H1 (cell line): Measurements from ENCODE around the gene LRRC2. TPM values are rescaled to one million over a fixed set of nuclear protein-coding genes. Genes with fewer than 3 reads are reported as not detected.

Experiments
- BCL11A ChIP-seq, 2 experiments: IDR thresholded peaks; one replicate each; pipeline ENCODE4 v1.6.1; 2011; ENCODE audit warnings: low read depth in 2 of 2, low read length in 2 of 2, mild to moderate bottlenecking in 2 of 2
- BRCA1 ChIP-seq: IDR thresholded peaks from 2 replicates; pipeline ENCODE4 v1.6.1; 2012; ENCODE audit warnings: low read depth, low read length, improper control_type of control experiment
- EGR1 ChIP-seq: IDR thresholded peaks from 2 replicates; pipeline ENCODE4 v1.6.1; 2011; ENCODE audit warnings: low read depth, low read length, borderline replicate concordance
- EP300 ChIP-seq, 2 experiments: IDR thresholded peaks; 1 replicate in 1 of 2; 2 replicates in 1 of 2; pipeline ENCODE4 v1.6.1; 2011 to 2012; ENCODE audit warnings: low read depth in 2 of 2, low read length in 2 of 2, mild to moderate bottlenecking in 2 of 2, borderline replicate concordance in 1 of 2, inconsistent platforms in 1 of 2, moderate library complexity in 1 of 2
- HDAC2 ChIP-seq, 2 experiments: fragments of 300-600 bp in 1 of 2; sonication (generic) in 1 of 2; IDR thresholded peaks; 2 replicates each; pipeline ENCODE4 v1.6.1; 2011 to 2012; ENCODE audit warnings: low read depth in 2 of 2, low read length in 2 of 2, mild to moderate bottlenecking in 2 of 2, moderate library complexity in 2 of 2, borderline replicate concordance in 1 of 2, inconsistent platforms in 1 of 2
- PHF8 ChIP-seq: fragments of 200-600 bp; sonication (generic); conservative IDR thresholded peaks from 2 replicates; pipeline ENCODE4 v1.7.1; 2012; ENCODE audit warnings: low read depth, mild to moderate bottlenecking, inconsistent platforms, low read length, moderate library complexity
- RAD21 ChIP-seq, 2 experiments: IDR thresholded peaks in 1 of 2; conservative IDR thresholded peaks in 1 of 2; 2 replicates each; pipeline ENCODE4 v1.6.1; 2011; ENCODE audit warnings: low read depth in 2 of 2, low read length in 2 of 2, improper control_type of control experiment in 1 of 2, inconsistent platforms in 1 of 2, mild to moderate bottlenecking in 1 of 2, moderate library complexity in 1 of 2
- RNF2 ChIP-seq: fragments of 200-900, 300-1000 bp; sonication (generic); IDR thresholded peaks from 2 replicates; pipeline ENCODE4 v1.7.1; 2016; ENCODE audit warnings: borderline replicate concordance, low read depth, mild to moderate bottlenecking, antibody characterized with exemption, low read length; ENCODE audit not compliant: poor library complexity, severe bottlenecking; ENCODE audit errors: missing control alignments
- RXRA ChIP-seq: IDR thresholded peaks from 2 replicates; pipeline ENCODE4 v1.6.1; 2011; ENCODE audit warnings: low read depth, mild to moderate bottlenecking, low read length, moderate library complexity; ENCODE audit not compliant: insufficient read depth
- SIRT6 ChIP-seq: IDR thresholded peaks from one replicate; pipeline ENCODE4 v1.7.1; 2012; ENCODE audit warnings: low read length, inconsistent platforms
- SUZ12 ChIP-seq: fragments of 200-600 bp; sonication (generic); IDR thresholded peaks from 2 replicates; pipeline ENCODE4 v1.6.1; 2012; ENCODE audit warnings: mild to moderate bottlenecking, inconsistent platforms, low read length, moderate library complexity, mixed read lengths
- TEAD4 ChIP-seq: IDR thresholded peaks from 2 replicates; pipeline ENCODE4 v1.6.1; 2012; ENCODE audit warnings: low read depth, low read length, inconsistent platforms, mixed read lengths
- polyA plus RNA-seq, 7 experiments: library from polyadenylated mRNA; depleted of rRNA in 3 of 7; stranded (reverse) in 5 of 7; unstranded in 2 of 7; fragments of >200 nt in 5 of 7; fragments of 200-250 nt in 2 of 7; gene quantifications; 1 replicate in 5 of 7; 2 replicates in 1 of 7; 4 replicates in 1 of 7; pipeline versions ENCODE4 v1.2.1 to v1.2.3, GENCODE V29; 2011 to 2013; ENCODE audit warnings: missing spikeins in 2 of 7, mixed read lengths in 2 of 7
- total RNA-seq: library from RNA; stranded (reverse); fragmentation: NEBNext Ultra II Directional; extraction: Animal tissue kit (Norgen Biotek cat#: 25700); gene quantifications from 2 replicates; pipeline ENCODE4 v1.2.1, GENCODE V29; 2021
- TF ChIP-seq, protein P1 (sequence below): IDR thresholded peaks from 2 replicates; pipeline ENCODE4 v1.6.1; 2012; ENCODE audit warnings: low read length, inconsistent platforms
- TF ChIP-seq, protein P2 (sequence below): IDR thresholded peaks from 2 replicates; pipeline ENCODE4 v1.6.1; 2012; ENCODE audit warnings: inconsistent platforms
- TF ChIP-seq, protein P3 (sequence below): IDR thresholded peaks from 2 replicates; pipeline ENCODE4 v1.6.1; 2012; ENCODE audit warnings: inconsistent platforms

LRRC2 gene
- total and polyA plus RNA-seq, 2 of the 8 experiments (the other 6 are each of a cell fraction or from before 2014, with no cell fraction given), result 1.4 to 6.4 TPM

DNA sequence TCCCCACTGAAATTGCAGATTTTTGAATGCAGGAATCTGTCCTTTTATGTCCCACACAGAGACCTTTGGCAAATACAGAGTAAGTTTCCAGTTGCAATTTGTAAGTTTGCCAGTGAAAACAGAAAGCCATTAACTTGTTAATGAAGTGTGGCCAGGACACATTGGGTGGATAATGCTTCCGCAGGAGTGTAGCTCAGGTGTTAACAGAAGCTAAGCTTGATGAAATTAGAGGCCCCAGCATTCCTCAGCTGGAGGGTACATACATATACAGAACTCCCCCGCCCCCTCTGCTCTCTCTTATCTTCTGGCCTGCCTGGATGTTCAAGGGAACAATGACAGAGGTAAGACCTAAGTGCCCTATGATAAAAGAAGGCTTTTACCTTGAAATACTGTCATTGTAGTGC, 8.1 kb upstream of the LRRC2 start (continued):
- TF ChIP-seq, protein P1, sequence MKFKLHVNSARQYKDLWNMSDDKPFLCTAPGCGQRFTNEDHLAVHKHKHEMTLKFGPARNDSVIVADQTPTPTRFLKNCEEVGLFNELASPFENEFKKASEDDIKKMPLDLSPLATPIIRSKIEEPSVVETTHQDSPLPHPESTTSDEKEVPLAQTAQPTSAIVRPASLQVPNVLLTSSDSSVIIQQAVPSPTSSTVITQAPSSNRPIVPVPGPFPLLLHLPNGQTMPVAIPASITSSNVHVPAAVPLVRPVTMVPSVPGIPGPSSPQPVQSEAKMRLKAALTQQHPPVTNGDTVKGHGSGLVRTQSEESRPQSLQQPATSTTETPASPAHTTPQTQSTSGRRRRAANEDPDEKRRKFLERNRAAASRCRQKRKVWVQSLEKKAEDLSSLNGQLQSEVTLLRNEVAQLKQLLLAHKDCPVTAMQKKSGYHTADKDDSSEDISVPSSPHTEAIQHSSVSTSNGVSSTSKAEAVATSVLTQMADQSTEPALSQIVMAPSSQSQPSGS, result 0 out of 2 replicates have a peak, but pooled peaks have one; percentile 18
- no peak for TF ChIP-seq BRCA1
- TF ChIP-seq, protein P2, sequence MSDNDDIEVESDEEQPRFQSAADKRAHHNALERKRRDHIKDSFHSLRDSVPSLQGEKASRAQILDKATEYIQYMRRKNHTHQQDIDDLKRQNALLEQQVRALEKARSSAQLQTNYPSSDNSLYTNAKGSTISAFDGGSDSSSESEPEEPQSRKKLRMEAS, result no peak
- no peak for TF ChIP-seq PHF8
- TF ChIP-seq EP300 (IDR thresholded peaks at IDR 0.05; ENCODE audit: borderline replicate concordance in 1 of 2, low read depth in 2 of 2, low read length in 2 of 2), result no peak; a peak in 1 of 3 replicates
- TF ChIP-seq HDAC2 (IDR thresholded peaks at IDR 0.05; ENCODE audit: borderline replicate concordance in 1 of 2, low read depth in 2 of 2, low read length in 2 of 2), result peak; percentile 73 to 80
- TF ChIP-seq RXRA, result no peak
- no peak for TF ChIP-seq SUZ12
- no peak for TF ChIP-seq BCL11A (IDR thresholded peaks at IDR 0.05; ENCODE audit: low read depth in 2 of 2, low read length in 2 of 2)
- peak; percentile 55; the same call in 1 of the 2 replicates for TF ChIP-seq TEAD4
- 0 out of 2 replicates have a peak, but pooled peaks have one; percentile 20 for TF ChIP-seq EGR1
- TF ChIP-seq RNF2, result no peak
- TF ChIP-seq, protein P3, sequence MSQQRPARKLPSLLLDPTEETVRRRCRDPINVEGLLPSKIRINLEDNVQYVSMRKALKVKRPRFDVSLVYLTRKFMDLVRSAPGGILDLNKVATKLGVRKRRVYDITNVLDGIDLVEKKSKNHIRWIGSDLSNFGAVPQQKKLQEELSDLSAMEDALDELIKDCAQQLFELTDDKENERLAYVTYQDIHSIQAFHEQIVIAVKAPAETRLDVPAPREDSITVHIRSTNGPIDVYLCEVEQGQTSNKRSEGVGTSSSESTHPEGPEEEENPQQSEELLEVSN, result no peak
- TF ChIP-seq RAD21 (IDR thresholded peaks at IDR 0.05 in 1 of 2, conservative IDR thresholded peaks at IDR 0.05 in 1 of 2; ENCODE audit: low read depth in 2 of 2, low read length in 2 of 2), result no peak; a peak in 1 of 4 replicates
- TF ChIP-seq SIRT6, result no peak
